ENCODE measurements around the gene TMEM248. TPM values are rescaled to one million over a fixed set of nuclear protein-coding genes. Genes with fewer than 3 reads are reported as not detected.
A peak's percentile ranks its signal among the peaks of the same experiment; 100 is the strongest.
"Not testable (repeated sequence)": the region's sequence is repeated elsewhere in the genome, so short reads cannot be mapped to it uniquely, and the experiment has no call there.

Gene TMEM248
- total and polyA plus RNA-seq, 5 donors: 26.9 to 67.3 (median 60.3) TPM

DNA sequence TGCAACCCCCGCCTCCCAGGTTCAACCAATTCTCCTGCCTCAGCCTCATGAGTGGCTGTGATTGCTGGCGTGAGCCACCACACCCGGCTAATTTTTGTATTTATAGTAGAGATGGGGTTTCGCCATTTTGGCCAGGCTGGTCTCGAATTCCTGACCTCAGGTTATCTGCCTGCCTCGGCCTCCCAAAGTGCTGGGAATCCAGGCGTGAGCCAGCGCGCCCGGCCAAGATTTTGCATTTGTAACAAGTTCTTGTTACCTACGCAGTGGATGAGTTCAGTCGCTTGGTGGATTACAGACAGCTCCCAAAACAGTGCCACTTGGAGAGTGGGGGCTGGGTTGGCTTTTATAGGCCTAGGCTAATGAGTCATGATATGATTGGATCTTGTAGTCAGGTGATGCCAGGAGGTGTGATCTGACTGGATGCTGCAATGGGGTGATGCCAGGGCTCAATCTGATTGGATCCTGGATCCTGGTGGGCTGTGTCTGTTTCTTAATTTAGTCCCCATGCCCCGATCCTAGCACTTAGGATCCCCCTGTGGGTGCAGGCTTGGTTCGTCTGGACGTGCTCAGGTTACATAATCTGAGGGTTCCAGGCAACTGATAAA, 54.1 kb downstream of the TMEM248 start:
- Histone ChIP-seq H3K4me3 (ENCODE audit: low read length) (no peak overlapping the region), H3K4me1 (ENCODE audit: control insufficient read depth, insufficient read depth, low read length) (no peaks in the 10 kb centered on the region), H3K9me3 (ENCODE audit: control insufficient read depth, low read length) (no peaks in the 10 kb centered on the region), H3K27me3 (ENCODE audit: control insufficient read depth, insufficient read depth) (no peaks in the 10 kb centered on the region), H3K27ac (ENCODE audit: low read length) (no peak overlapping the region)
- intact Hi-C loops (cut with DNase I): no loop called here
- ATAC-seq (no peak), DNase-seq (no peak)
- whole genome bisulfite sequencing: 73% methylated on average over 15 of the region's 15 CpGs

DNA sequence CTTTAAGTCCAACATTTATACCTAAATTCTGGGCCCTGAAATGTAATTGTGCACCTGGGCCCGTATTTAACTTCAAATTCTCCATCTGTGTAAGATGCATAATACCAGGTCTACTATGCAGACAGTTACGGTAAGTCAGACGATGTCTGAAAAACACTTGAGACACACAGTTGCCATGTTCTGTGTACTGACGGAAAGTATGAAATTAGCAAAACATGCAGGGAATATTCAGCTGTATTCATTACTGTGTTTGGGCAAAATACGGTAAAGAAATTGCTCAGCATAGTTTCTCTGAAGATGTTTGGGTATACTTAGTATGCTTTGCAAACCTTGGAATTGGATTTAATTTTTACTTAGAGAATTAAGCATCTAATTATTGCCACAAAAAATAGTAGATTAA, 57.3 kb downstream of the TMEM248 start:
- WGBS: 90% methylated on average over 5 of the region's 5 CpGs
- H3K4me1 ChIP-seq (ENCODE audit: control insufficient read depth, insufficient read depth, low read length); H3K9me3 ChIP-seq (ENCODE audit: control insufficient read depth, low read length); H3K27me3 ChIP-seq (ENCODE audit: control insufficient read depth, insufficient read depth); ATAC-seq; H3K27ac ChIP-seq (ENCODE audit: low read length); DNase-seq; intact Hi-C loops (cut with DNase I); H3K4me3 ChIP-seq (ENCODE audit: low read length): not testable (repeated sequence)

DNA sequence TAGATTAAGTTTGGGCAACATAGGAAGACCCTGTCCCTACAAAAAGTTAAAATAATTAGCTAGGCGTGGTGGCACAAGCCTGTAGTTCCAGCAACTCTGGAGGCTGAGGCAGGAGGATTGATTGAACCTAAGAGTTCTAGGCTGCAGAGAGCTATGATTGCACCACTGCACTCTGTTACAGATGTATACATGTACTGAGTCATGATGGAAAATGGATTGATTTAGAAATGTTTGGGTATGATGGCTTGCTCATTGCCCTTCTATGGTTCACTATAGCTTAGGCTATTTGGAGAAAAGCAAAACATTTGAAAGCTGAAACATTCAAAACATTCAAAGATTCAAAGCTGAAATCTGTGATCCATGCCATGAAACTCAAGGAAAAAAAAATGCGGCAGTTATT, 58.0 kb downstream of the TMEM248 start:
- WGBS: 92% methylated on average over 2 of the region's 2 CpGs
- H3K9me3 ChIP-seq (ENCODE audit: control insufficient read depth, low read length); H3K4me3 ChIP-seq (ENCODE audit: low read length); ATAC-seq; DNase-seq; intact Hi-C loops (cut with DNase I); H3K4me1 ChIP-seq (ENCODE audit: control insufficient read depth, insufficient read depth, low read length); H3K27ac ChIP-seq (ENCODE audit: low read length); H3K27me3 ChIP-seq (ENCODE audit: control insufficient read depth, insufficient read depth): not testable (repeated sequence)

DNA sequence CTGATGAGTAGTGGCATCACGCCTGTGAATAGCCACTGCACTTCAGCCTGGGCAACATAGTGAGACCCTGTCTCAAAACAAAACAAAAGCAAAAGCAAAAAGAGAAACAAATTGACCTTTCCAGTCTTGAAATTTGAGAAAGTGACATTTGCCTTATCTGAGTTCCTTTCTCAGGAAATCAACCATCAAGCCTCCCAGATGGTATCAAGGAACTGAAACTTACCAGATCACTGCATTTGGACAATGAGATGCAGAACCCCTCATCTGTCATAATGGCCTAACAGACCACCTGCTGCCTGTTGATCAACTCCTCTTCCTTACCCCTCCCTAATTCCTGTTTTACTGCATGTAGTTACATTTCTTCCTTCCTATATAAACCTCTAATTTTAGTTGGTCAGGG, 59.3 kb downstream of the TMEM248 start:
- H3K4me3 ChIP-seq (ENCODE audit: low read length); ATAC-seq; H3K9me3 ChIP-seq (ENCODE audit: control insufficient read depth, low read length); H3K27ac ChIP-seq (ENCODE audit: low read length); H3K27me3 ChIP-seq (ENCODE audit: control insufficient read depth, insufficient read depth); H3K4me1 ChIP-seq (ENCODE audit: control insufficient read depth, insufficient read depth, low read length); DNase-seq; intact Hi-C loops (cut with DNase I): not testable (repeated sequence)
- WGBS: 93% methylated on average over 1 of the region's 1 CpG

DNA sequence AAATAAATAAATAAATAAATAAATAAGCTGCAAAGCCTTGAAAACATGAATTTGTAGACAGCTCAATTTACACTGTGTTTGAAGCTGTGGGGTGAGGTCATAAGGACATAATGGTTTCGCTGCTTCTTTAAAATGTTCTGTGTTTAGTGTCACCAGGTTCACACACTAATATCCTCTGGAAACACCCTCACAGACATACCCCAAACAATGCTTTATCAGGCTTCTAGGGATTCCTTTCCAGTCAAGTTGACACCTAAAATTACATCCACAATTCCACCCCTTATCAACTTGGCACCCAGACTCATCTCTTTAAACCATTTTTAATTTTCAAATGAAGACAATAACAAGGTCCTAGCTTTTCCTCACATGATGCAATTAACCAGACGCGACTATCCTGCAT, 68.5 kb downstream of the TMEM248 start:
- WGBS: 93% methylated on average over 2 of the region's 3 CpGs
- H3K27me3 ChIP-seq (ENCODE audit: control insufficient read depth, insufficient read depth); DNase-seq; H3K9me3 ChIP-seq (ENCODE audit: control insufficient read depth, low read length); H3K4me1 ChIP-seq (ENCODE audit: control insufficient read depth, insufficient read depth, low read length); H3K27ac ChIP-seq (ENCODE audit: low read length); ATAC-seq; intact Hi-C loops (cut with DNase I); H3K4me3 ChIP-seq (ENCODE audit: low read length): not testable (repeated sequence)

DNA sequence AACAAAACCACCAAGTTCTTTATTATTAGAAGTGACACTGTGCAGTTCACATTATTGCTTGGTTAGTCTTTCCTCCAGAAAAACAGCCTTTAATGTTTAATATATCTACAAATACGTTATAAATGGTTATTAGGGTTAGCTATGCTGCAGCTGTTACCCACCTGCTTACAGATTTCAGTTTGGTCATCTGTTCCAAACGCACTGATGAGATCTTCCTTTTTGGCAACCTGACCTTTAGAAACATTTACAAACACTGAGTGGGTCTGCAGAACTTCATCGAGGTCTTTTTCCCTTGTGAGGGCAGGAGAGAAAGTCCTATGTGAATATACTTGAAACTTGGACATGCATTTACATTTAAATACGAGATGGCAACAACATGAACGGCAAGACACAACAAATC, 73.0 kb downstream of the TMEM248 start:
- 45% methylated on average over 5 of the region's 5 CpGs for WGBS
- intact Hi-C loops (cut with DNase I); H3K9me3 ChIP-seq (ENCODE audit: control insufficient read depth, low read length); H3K27me3 ChIP-seq (ENCODE audit: control insufficient read depth, insufficient read depth); H3K4me1 ChIP-seq (ENCODE audit: control insufficient read depth, insufficient read depth, low read length); ATAC-seq; DNase-seq: not testable (repeated sequence)
- Histone ChIP-seq H3K4me3 (ENCODE audit: low read length) (peak overlapping the region; percentile 63), H3K27ac (ENCODE audit: low read length) (peak overlapping the region; percentile 88)

DNA sequence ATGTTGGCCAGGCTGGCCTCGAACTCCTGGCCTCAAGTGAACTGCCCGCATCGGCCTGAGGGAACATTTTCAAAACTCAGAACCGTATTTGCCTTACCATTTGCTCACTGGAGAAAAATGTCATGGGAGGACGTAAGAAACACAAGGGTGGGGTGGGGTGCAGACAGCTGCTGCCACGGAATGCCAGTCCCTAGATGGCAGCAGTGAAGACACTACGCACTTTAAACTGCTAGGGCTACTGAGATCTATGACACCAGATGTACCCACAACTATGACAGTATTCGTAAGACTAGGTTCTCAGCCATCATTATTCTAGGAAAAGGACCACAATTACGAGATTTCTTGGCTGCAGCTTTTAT, 73.6 kb downstream of the TMEM248 start:
- intact Hi-C loops (cut with DNase I); H3K4me1 ChIP-seq (ENCODE audit: control insufficient read depth, insufficient read depth, low read length); H3K27me3 ChIP-seq (ENCODE audit: control insufficient read depth, insufficient read depth); H3K9me3 ChIP-seq (ENCODE audit: control insufficient read depth, low read length): not testable (repeated sequence)
- DNase-seq (peak; percentile 64 to 79 (median 75)), ATAC-seq (peak; percentile 82 to 83)
- Histone ChIP-seq H3K4me3 (ENCODE audit: low read length) (peak overlapping the region; percentile 63), H3K27ac (ENCODE audit: low read length) (peak overlapping the region; percentile 88)
- 2% methylated on average over 9 of the region's 9 CpGs for WGBS

DNA sequence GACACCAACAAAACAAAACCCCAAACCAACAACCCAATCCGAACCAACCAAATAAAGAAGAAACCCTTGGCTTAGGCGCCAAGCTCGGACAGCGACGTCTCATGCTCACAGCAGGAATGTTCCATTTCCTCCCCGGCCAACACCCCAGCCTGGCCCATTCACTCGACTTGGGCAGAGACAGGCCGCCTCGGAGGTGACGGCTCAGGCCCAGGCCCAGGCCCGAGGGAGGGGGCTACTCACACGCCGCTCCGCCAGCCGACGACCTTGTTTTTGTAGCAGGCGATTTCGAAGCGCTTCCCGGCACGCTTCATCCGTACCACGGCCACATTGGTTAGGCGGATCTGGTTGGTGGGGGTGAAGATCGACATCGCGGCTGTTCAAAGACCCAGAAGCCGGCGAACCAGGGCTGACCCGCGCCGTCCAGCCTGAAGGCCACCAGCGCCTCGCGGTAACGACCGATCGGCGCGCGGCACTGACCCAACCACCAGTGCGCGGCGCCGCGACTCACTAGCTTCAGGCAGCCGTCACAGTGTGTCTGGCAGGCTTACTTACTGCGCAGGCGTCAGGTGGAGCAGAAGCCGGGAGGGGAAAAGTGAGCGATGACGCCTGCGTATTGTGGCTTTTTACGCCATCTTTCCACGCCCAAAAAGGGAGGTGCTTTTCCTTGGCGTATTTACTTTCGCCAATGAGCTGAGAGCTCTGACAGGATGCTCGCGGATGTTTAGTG, 74.2 kb downstream of the TMEM248 start, which contains the start of gene SBDS:
Gene SBDS, minus strand, starts transcription at position 537 of the 727 bp plus-strand sequence. Its CDS starts 169 bp downstream, at position 368.
- H3K4me1 ChIP-seq (ENCODE audit: control insufficient read depth, insufficient read depth, low read length); intact Hi-C loops (cut with DNase I); H3K27me3 ChIP-seq (ENCODE audit: control insufficient read depth, insufficient read depth); H3K9me3 ChIP-seq (ENCODE audit: control insufficient read depth, low read length): not testable (repeated sequence)
- WGBS: under 1% methylated on average over 59 of the region's 59 CpGs
- peak within 1 kb of the TSS; percentile 79 for H3K4me3 ChIP-seq (ENCODE audit: low read length)
- ATAC-seq (peak; percentile 90 to 92), DNase-seq (peak; percentile 94 to 96 (median 96))
- peak within 1 kb of the TSS; percentile 88 for H3K27ac ChIP-seq (ENCODE audit: low read length)

DNA sequence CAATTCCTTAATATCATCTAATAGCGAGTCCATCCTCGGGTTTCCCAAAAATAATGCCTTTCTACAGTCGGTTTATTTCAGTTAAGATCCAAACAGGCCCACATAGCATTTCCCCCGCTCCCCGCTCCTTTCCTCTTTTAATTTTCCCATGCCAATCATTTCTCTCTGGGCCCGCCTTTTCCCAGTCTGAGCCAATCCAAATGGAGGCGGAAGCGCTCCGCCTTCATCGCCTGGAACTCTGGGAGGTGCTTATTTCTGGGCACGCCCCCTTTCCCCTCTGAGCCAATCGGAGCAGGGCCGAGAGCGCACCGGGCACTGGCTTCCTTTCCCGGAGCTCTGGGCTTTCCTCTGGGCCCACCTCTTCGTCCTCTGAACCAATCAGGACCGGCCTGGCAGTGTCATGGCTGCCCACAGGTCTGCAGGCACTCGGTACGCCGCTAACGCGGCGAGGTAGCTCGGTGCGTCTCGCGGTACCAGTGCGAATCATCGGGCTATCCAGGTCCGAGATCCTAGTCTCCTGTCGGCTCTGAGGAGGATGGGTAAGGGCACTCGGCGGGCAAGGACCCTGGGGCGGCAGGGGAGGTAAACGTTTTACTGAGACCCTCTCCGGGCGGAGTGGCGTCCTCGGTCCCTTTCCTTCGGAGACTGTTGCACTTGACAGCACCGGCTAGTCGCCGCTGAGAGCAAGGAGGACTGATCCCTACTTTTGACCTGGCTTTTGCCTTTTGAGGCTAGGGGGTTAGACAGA, 75.6 kb downstream of the TMEM248 start, which contains the start of gene TYW1:
Gene TYW1, plus strand, starts transcription at position 390 of the 748 bp plus-strand sequence. Its CDS starts 146 bp downstream, at position 536.
- H3K27me3 ChIP-seq (ENCODE audit: control insufficient read depth, insufficient read depth); intact Hi-C loops (cut with DNase I); H3K4me1 ChIP-seq (ENCODE audit: control insufficient read depth, insufficient read depth, low read length); H3K9me3 ChIP-seq (ENCODE audit: control insufficient read depth, low read length): not testable (repeated sequence)
- under 1% methylated on average over 44 of the region's 44 CpGs for WGBS
- peak; percentile 95 to 96 for ATAC-seq
- DNase-seq: peak; percentile 97 to 99 (median 99)
- peak within 1 kb of the TSS; percentile 88 for H3K4me3 ChIP-seq (ENCODE audit: low read length)
- H3K27ac ChIP-seq (ENCODE audit: low read length): peak within 1 kb of the TSS; percentile 82

DNA sequence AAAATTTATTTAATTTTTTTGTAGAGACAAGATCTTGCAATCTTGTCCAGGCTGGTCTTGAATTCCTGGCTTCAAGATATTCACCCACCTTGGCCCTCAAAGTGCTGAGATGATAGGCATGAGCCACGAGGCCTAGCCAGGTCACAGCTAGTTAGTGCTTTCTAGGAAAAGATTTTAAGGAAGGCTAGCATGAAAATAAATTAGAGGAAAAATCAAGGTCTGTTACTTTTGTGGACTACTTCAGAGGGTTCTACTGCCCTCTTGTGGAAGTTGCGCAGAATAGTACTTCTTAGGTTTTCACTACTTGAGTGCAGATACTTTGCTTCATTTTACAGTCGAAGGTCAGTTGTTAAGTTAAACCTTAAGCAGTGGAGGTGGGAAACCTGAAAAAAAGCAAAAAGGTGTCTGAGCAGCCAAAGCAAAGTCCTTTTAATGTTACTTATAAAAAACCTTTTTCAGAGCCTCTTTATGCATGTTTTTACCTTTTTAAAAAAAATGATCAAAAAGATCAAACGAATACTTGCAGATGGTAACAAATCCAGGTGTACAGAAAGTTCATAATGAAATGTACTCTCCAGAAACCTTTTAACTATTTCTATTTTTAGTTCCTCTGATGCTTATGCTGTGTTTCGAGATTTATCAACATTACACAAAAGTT, 79.7 kb downstream of the TMEM248 start:
- ATAC-seq; DNase-seq; H3K4me3 ChIP-seq (ENCODE audit: low read length); H3K27me3 ChIP-seq (ENCODE audit: control insufficient read depth, insufficient read depth); H3K27ac ChIP-seq (ENCODE audit: low read length); H3K4me1 ChIP-seq (ENCODE audit: control insufficient read depth, insufficient read depth, low read length); H3K9me3 ChIP-seq (ENCODE audit: control insufficient read depth, low read length): not testable (repeated sequence)
- intact Hi-C loops (cut with DNase I): loop anchor here in 1 of 4 donors (5.0 kb wide), 1 partner anchor 443 kb away; no protein-coding TSS in a partner anchor
- 43% methylated on average over 4 of the region's 5 CpGs for WGBS
